Lower leg skin (tissue), 3 donors: ENCODE measurements around the gene HADHB.
"Not testable (repeated sequence)": the region's sequence is repeated elsewhere in the genome, so short reads cannot be mapped to it uniquely, and the experiment has no call there.

ENCODE experiments used
- POLR2A ChIP-seq, 2 donors: fragments of 450-650 bp; IDR thresholded peaks; one replicate each; pipeline ENCODE4 v1.6.1; 2016 to 2017; ENCODE audit warnings: antibody characterized with exemption in 2 of 2, mild to moderate bottlenecking in 1 of 2, moderate library complexity in 1 of 2
- TF ChIP-seq, protein P1 (sequence below), 3 donors: fragments of 450-650 bp; IDR thresholded peaks; one replicate each; pipeline ENCODE4 v1.5.1; 2016; ENCODE audit warnings: antibody characterized with exemption in 3 of 3, mild to moderate bottlenecking in 3 of 3, moderate library complexity in 2 of 3

DNA sequence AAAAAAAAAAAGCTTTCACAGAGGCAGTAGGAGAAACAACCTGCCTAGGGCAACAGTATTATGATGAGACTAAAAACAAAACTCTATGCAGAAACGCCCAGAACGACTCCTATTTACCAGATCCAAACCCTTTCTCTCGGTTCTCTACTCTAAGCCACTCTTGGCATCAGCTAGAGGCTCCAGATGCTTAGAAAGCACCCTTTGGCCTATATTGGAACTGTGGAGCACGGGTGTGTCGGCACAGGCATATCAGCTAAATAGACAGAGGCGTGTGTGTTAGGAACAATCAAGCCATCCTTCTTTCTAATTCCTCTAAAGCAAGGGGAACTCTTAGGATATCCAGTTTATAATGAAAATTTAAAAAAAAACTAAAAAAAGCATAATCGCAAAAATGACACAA lies 60.4 kb downstream of the HADHB start:
- not testable (repeated sequence) for TF ChIP-seq POLR2A (IDR thresholded peaks at IDR 0.05)
- TF ChIP-seq, protein P1, sequence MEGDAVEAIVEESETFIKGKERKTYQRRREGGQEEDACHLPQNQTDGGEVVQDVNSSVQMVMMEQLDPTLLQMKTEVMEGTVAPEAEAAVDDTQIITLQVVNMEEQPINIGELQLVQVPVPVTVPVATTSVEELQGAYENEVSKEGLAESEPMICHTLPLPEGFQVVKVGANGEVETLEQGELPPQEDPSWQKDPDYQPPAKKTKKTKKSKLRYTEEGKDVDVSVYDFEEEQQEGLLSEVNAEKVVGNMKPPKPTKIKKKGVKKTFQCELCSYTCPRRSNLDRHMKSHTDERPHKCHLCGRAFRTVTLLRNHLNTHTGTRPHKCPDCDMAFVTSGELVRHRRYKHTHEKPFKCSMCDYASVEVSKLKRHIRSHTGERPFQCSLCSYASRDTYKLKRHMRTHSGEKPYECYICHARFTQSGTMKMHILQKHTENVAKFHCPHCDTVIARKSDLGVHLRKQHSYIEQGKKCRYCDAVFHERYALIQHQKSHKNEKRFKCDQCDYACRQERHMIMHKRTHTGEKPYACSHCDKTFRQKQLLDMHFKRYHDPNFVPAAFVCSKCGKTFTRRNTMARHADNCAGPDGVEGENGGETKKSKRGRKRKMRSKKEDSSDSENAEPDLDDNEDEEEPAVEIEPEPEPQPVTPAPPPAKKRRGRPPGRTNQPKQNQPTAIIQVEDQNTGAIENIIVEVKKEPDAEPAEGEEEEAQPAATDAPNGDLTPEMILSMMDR (IDR thresholded peaks at IDR 0.05): not testable (repeated sequence)
